ENCODE results near the gene GBP7.

The GBP7 gene

DNA sequence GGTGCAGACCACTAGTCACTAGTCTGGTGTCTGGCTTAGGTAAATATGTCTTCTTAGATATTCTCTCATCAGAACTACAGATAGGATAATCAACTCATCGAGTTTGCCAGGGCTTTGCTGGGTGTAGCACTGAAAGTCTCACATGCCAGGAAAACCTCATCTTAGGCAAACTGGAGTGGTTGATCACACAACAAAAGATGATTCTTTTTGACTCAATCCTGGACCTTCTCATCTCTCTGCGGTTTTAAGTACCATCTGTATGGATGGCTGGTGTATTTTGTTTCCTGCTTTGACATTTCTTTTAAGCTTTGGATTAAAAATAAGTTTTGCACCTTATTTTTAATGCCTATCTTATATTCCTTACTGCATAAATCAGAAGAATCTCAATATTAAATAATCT is 61.1 kb downstream of the GBP7 start:
- H3K36me3 ChIP-seq (ENCODE audit: control insufficient read depth, insufficient read depth, low read length): no peaks in the 10 kb centered on the region
- no peak overlapping the region for H3K27ac ChIP-seq (ENCODE audit: low read depth, low read length, severe bottlenecking)
- H3K4me3 ChIP-seq (ENCODE audit: extremely low read depth, insufficient read depth, low read length, poor library complexity, severe bottlenecking): no peak overlapping the region
- no peaks in the 10 kb centered on the region for H3K9me3 ChIP-seq (ENCODE audit: control insufficient read depth, low read length)
- WGBS, 2 experiments (ENCODE audit: insufficient coverage in 2 of 2): 80 to 100% methylated on average over 1 of the region's 2 CpGs
- H3K4me1 ChIP-seq (ENCODE audit: control insufficient read depth, insufficient read depth, low read length, poor library complexity, severe bottlenecking): no peaks in the 10 kb centered on the region

DNA sequence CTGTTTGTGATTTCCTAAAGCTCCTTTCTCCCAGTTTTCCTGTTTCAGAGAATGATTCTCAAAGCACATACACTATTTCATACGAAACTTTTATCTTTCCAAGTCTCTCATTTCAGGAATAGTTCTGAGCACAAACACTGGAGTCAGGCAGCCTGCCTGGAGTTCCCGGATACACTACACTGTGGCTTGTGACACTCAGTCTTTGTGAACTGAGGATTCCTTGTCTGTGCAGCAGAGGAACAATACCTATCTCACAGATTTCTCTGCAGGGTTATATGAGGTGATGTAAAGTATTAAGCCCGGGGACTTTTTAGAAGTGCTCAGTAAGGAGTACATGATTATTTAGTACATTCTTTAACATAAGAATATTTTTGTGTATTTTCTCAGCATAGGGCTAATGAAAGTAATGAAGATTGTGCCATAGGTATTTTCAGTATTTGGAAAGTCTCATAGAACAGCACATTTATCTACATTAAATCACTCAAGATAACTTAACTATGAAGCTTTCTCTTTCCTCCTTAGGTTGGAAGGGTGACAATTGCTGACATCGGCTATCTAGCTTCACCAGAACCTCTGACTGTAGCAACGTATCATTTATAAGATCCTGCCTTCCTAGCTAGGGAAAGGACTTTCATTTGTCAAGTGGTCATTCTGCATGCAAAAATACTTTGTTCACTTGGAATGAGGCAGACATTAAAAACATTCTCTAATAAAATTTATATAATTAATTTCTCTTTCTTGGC is 62.8 kb downstream of the GBP7 start:
- no peak overlapping the region for H3K27ac ChIP-seq (ENCODE audit: low read depth, low read length, severe bottlenecking)
- no peaks in the 10 kb centered on the region for H3K9me3 ChIP-seq (ENCODE audit: control insufficient read depth, low read length)
- H3K36me3 ChIP-seq (ENCODE audit: control insufficient read depth, insufficient read depth, low read length): no peaks in the 10 kb centered on the region
- H3K4me3 ChIP-seq (ENCODE audit: extremely low read depth, insufficient read depth, low read length, poor library complexity, severe bottlenecking): no peak overlapping the region
- H3K4me1 ChIP-seq (ENCODE audit: control insufficient read depth, insufficient read depth, low read length, poor library complexity, severe bottlenecking): no peaks in the 10 kb centered on the region
- WGBS, 2 experiments (ENCODE audit: insufficient coverage in 2 of 2): 94 to 100% methylated on average over 2 to 3 of the region's 5 CpGs

DNA sequence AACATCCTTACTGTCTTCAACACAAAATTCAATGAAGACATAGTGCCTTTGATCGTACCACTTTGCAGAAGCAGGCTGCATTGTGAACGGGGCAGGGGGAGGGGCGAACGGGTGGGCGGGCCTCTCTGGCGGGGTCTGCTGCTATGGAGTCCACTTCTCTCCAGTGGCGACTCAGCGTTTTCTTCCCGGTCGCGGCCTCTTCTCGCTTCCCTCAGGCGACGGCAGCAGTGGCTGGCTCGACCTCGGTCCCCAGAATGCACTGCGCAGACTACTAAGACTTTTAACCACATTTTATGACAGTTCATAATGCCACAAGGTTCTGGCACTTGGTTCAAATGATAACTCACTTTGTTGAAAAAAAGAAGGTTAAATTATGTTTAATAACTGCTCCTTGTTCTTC is 71.1 kb downstream of the GBP7 start:
- Histone ChIP-seq H3K27ac (ENCODE audit: low read depth, low read length, severe bottlenecking) (no peak overlapping the region), H3K36me3 (ENCODE audit: control insufficient read depth, insufficient read depth, low read length) (no peaks in the 10 kb centered on the region), H3K4me3 (ENCODE audit: extremely low read depth, insufficient read depth, low read length, poor library complexity, severe bottlenecking) (no peak overlapping the region), H3K9me3 (ENCODE audit: control insufficient read depth, low read length) (no peaks in the 10 kb centered on the region), H3K4me1 (ENCODE audit: control insufficient read depth, insufficient read depth, low read length, poor library complexity, severe bottlenecking) (no peaks in the 10 kb centered on the region)
- WGBS, 2 experiments (ENCODE audit: insufficient coverage in 2 of 2): 94 to 95% methylated on average over 14 to 16 of the region's 17 CpGs

DNA sequence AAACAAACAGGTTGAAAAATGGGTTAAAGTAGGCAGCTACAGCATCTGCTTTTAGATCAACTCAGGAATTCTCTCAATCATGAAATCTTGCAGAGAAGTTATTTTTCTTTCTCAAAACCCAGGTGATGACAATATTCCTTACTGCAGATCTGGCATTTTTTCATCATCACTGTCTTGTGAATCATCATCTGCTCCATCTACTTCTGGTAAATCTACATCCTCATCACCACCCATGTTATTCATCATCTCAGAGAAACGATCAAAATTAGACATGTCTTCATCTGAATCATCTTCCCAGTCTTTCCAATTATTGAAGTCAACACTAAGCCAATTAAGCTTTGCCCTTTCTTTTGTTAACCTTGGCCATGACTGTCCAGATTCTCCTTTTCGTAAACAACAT is 71.7 kb downstream of the GBP7 start:
- no peaks in the 10 kb centered on the region for H3K9me3 ChIP-seq (ENCODE audit: control insufficient read depth, low read length)
- H3K36me3 ChIP-seq (ENCODE audit: control insufficient read depth, insufficient read depth, low read length): no peaks in the 10 kb centered on the region
- H3K4me1 ChIP-seq (ENCODE audit: control insufficient read depth, insufficient read depth, low read length, poor library complexity, severe bottlenecking): no peaks in the 10 kb centered on the region
- WGBS, 2 experiments (ENCODE audit: insufficient coverage in 2 of 2): 93 to 100% methylated on average over 1 to 2 of the region's 2 CpGs
- H3K4me3 ChIP-seq (ENCODE audit: extremely low read depth, insufficient read depth, low read length, poor library complexity, severe bottlenecking): no peak overlapping the region
- H3K27ac ChIP-seq (ENCODE audit: low read depth, low read length, severe bottlenecking): no peak overlapping the region

DNA sequence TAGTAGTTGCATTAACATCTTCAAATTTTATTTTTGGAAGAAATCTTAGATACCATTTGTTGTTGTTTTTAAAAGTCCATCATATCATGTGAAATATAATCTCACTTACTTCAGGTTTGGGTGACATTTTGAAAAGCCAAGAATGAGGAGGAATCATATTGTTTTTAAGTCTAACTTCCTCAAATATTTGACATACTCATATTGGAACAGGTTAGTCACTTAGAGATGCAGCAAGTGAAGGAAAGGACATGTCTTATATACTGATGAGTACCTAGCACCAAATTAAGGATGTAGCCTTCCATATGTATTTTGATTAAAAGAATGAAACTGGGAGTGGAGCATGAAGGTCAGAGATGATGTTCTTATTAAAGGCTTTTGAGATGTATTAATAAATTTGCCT is 73.8 kb downstream of the GBP7 start:
- no peak overlapping the region for H3K27ac ChIP-seq (ENCODE audit: low read depth, low read length, severe bottlenecking)
- H3K36me3 ChIP-seq (ENCODE audit: control insufficient read depth, insufficient read depth, low read length): no peaks in the 10 kb centered on the region
- no peaks in the 10 kb centered on the region for H3K4me1 ChIP-seq (ENCODE audit: control insufficient read depth, insufficient read depth, low read length, poor library complexity, severe bottlenecking)
- peaks cover under 1% of the 10 kb centered on the region for H3K9me3 ChIP-seq (ENCODE audit: control insufficient read depth, low read length)
- H3K4me3 ChIP-seq (ENCODE audit: extremely low read depth, insufficient read depth, low read length, poor library complexity, severe bottlenecking): no peak overlapping the region

DNA sequence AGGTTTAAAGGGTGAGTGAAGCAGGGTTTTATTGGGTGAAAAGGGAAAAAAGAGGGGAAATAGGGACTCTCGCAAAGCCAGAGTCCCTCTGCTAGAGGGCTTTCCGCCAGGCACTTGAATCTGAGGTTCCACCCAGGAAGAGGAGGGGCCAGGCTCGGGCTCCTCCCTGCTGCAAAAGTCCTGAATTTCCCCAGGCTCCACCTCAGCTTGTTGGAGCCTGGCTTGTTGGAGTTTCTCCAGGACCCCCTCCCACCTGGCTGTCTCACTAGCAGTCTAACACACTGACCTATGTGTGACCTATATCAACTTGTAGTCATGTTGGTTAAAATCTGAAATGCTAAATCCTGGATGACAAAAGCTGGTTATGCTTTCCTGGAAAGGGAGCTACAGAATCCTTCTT is 75.4 kb downstream of the GBP7 start:
- H3K27ac ChIP-seq (ENCODE audit: low read depth, low read length, severe bottlenecking): no peak overlapping the region
- 86 to 100% methylated on average over 1 to 3 of the region's 3 CpGs for WGBS, 2 experiments (ENCODE audit: insufficient coverage in 2 of 2)
- peaks cover 12% of the 10 kb centered on the region for H3K9me3 ChIP-seq (ENCODE audit: control insufficient read depth, low read length)
- H3K4me3 ChIP-seq (ENCODE audit: extremely low read depth, insufficient read depth, low read length, poor library complexity, severe bottlenecking): no peak overlapping the region
- no peaks in the 10 kb centered on the region for H3K36me3 ChIP-seq (ENCODE audit: control insufficient read depth, insufficient read depth, low read length)
- H3K4me1 ChIP-seq (ENCODE audit: control insufficient read depth, insufficient read depth, low read length, poor library complexity, severe bottlenecking): no peaks in the 10 kb centered on the region

DNA sequence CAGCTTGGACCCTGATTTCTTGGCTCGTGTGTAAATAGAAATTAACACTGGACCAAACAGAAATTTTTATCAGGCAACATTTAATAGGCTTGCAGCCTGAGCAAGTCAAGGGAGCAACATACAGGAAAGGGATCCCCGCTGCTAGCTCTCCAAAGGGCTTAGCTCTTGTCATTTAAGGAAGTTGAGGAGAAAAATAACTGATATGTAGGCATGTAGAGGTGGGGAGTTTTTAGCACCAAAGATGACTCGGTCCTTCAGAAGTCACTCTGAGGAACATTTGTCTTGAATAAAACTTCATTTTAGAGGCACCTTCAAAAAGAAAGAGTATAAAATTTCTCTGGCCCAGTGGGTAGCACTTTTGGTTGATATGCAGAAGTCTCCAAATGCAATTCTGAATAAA is 76.9 kb downstream of the GBP7 start:
- H3K4me1 ChIP-seq (ENCODE audit: control insufficient read depth, insufficient read depth, low read length, poor library complexity, severe bottlenecking): no peaks in the 10 kb centered on the region
- H3K9me3 ChIP-seq (ENCODE audit: control insufficient read depth, low read length): peaks cover 12% of the 10 kb centered on the region
- no peak overlapping the region for H3K27ac ChIP-seq (ENCODE audit: low read depth, low read length, severe bottlenecking)
- H3K4me3 ChIP-seq (ENCODE audit: extremely low read depth, insufficient read depth, low read length, poor library complexity, severe bottlenecking): no peak overlapping the region
- no peaks in the 10 kb centered on the region for H3K36me3 ChIP-seq (ENCODE audit: control insufficient read depth, insufficient read depth, low read length)
- 92 to 100% methylated on average over 1 to 3 of the region's 3 CpGs for WGBS, 2 experiments (ENCODE audit: insufficient coverage in 2 of 2)

DNA sequence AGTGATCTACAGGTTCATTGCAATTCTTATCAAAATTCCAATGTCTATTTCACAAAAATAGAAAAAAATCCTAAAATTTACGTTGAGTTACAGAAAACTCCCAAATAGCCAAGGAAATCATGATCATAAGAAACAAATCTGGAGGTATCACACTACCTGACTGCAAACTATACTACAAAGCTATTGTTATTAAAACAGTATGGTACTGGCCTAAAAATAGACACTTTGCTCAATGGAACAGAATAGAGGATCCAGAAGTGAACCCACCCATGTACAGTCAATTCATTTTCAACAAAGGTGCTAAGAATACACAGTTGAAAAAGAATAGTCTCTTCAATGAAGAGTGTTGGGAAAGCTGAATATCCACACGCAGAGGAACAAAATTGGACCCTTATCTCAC is 80.1 kb downstream of the GBP7 start:
- no peak overlapping the region for H3K4me3 ChIP-seq (ENCODE audit: extremely low read depth, insufficient read depth, low read length, poor library complexity, severe bottlenecking)
- whole genome bisulfite sequencing, 2 experiments (ENCODE audit: insufficient coverage in 2 of 2): no CpG with 5 or more reads among the region's 2 CpGs

DNA sequence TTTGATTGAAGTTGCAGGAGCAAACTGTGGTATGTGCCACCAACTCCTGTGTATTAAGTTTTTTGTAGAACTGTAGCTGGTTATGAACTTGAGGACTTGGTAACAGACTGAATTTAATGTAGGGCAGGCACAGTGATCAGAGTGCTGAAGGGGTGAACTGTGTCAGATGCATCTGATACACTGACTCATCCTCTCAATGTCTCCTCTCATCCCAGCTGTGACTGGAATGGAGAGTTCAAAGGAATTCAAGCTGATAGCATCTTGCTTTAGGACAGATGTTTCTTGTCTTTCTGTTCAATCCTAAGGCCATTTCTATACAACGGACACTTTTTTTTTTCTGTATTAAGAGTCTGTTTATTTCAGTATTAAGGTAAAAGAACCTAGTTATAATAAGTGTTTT is 85.8 kb downstream of the GBP7 start:
- no peaks in the 10 kb centered on the region for H3K36me3 ChIP-seq (ENCODE audit: control insufficient read depth, insufficient read depth, low read length)
- no peak overlapping the region for H3K27ac ChIP-seq (ENCODE audit: low read depth, low read length, severe bottlenecking)
- H3K9me3 ChIP-seq (ENCODE audit: control insufficient read depth, low read length): no peaks in the 10 kb centered on the region
- WGBS, 2 experiments (ENCODE audit: insufficient coverage in 2 of 2): no CpG with 5 or more reads among the region's 1 CpG
- no peaks in the 10 kb centered on the region for H3K4me1 ChIP-seq (ENCODE audit: control insufficient read depth, insufficient read depth, low read length, poor library complexity, severe bottlenecking)
- no peak overlapping the region for H3K4me3 ChIP-seq (ENCODE audit: extremely low read depth, insufficient read depth, low read length, poor library complexity, severe bottlenecking)

More for the DNA sequence above, 80.1 kb downstream of the GBP7 start:
- no peak overlapping the region for H3K27ac ChIP-seq (ENCODE audit: low read depth, low read length, severe bottlenecking)
- no peaks in the 10 kb centered on the region for H3K4me1 ChIP-seq (ENCODE audit: control insufficient read depth, insufficient read depth, low read length, poor library complexity, severe bottlenecking)
- peaks cover 12% of the 10 kb centered on the region for H3K9me3 ChIP-seq (ENCODE audit: control insufficient read depth, low read length)
- H3K36me3 ChIP-seq (ENCODE audit: control insufficient read depth, insufficient read depth, low read length): no peaks in the 10 kb centered on the region

DNA sequence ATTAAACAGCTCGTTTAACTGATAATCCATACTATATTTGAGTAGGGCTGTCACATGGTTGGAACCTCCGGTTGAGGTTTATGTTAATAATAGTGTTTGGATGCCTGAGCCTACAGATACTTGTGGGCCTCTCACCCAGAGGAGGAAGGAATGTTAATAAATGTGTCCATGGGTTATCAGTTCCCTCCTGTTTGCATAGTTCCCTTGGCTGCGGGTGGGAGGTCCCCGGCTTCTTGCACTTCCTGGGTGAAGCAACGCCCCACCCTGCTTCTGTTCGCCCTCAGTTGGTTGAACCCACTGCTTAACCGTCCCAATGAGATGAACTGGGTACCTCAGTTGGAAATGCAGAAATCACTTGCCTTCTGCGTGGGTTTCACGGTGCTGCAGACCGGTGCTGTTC is 87.2 kb downstream of the GBP7 start:
- 96% methylated on average over 5 to 10 of the region's 10 CpGs for WGBS, 2 experiments (ENCODE audit: insufficient coverage in 2 of 2)
- no peaks in the 10 kb centered on the region for H3K9me3 ChIP-seq (ENCODE audit: control insufficient read depth, low read length)
- no peaks in the 10 kb centered on the region for H3K4me1 ChIP-seq (ENCODE audit: control insufficient read depth, insufficient read depth, low read length, poor library complexity, severe bottlenecking)
- no peak overlapping the region for H3K27ac ChIP-seq (ENCODE audit: low read depth, low read length, severe bottlenecking)
- H3K36me3 ChIP-seq (ENCODE audit: control insufficient read depth, insufficient read depth, low read length): no peaks in the 10 kb centered on the region
- no peak overlapping the region for H3K4me3 ChIP-seq (ENCODE audit: extremely low read depth, insufficient read depth, low read length, poor library complexity, severe bottlenecking)

DNA sequence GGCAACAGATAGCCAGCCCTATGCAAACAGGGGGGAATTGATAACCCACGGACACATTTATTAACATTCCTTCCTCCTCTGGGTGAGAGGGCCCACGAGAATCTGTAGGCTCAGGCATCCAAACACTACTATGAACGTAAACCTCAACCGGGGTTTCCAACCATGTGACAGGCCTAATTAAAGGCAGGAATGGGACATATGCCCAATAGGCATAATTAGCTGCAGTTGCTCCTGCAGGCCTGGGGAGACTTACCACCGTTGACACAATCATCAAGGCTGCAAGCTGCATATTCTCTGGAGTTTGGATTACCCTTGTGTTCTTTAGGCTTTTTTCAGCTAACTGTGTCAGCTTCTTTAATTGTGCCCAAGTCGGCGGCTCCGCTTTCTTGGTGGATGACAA is 88.6 kb downstream of the GBP7 start:
- H3K9me3 ChIP-seq (ENCODE audit: control insufficient read depth, low read length): no peaks in the 10 kb centered on the region
- no peaks in the 10 kb centered on the region for H3K4me1 ChIP-seq (ENCODE audit: control insufficient read depth, insufficient read depth, low read length, poor library complexity, severe bottlenecking)
- WGBS, 2 experiments (ENCODE audit: insufficient coverage in 2 of 2): 75 to 78% methylated on average over 3 to 5 of the region's 8 CpGs
- no peak overlapping the region for H3K4me3 ChIP-seq (ENCODE audit: extremely low read depth, insufficient read depth, low read length, poor library complexity, severe bottlenecking)
- no peak overlapping the region for H3K27ac ChIP-seq (ENCODE audit: low read depth, low read length, severe bottlenecking)
- H3K36me3 ChIP-seq (ENCODE audit: control insufficient read depth, insufficient read depth, low read length): no peaks in the 10 kb centered on the region

Data from mesodermal cell (in vitro differentiated cells).